GM10248 (cell line): ENCODE data around the gene RPRML.

Experiments used
- CTCF ChIA-PET: fragments of 300-600 bp; sonication (Branson Sonifier 250); formaldehyde crosslinking; extraction: SDS; loops from one replicate; lab custom pipeline; 2021; ENCODE audit warnings: antibody characterized with exemption; lab: Yijun Ruan, JAX
- POLR2A ChIA-PET: fragments of 350-650 bp; sonication (Branson Sonifier 250); formaldehyde crosslinking; extraction: SDS; loops from one replicate; lab custom pipeline; 2020; ENCODE audit warnings: antibody characterized with exemption; lab: Yijun Ruan, JAX
- DNase-seq: peaks from one replicate; pipeline ENCODE4 v3.0.0; 2012; ENCODE audit errors: extremely low spot score
- TF ChIP-seq, protein P1 (sequence below): IDR thresholded peaks from 2 replicates; pipeline ENCODE4 v1.5.1; 2012; ENCODE audit warnings: mild to moderate bottlenecking, low read depth; ENCODE audit errors: extremely low read depth, missing control alignments, control extremely low read depth

Gene RPRML

DNA sequence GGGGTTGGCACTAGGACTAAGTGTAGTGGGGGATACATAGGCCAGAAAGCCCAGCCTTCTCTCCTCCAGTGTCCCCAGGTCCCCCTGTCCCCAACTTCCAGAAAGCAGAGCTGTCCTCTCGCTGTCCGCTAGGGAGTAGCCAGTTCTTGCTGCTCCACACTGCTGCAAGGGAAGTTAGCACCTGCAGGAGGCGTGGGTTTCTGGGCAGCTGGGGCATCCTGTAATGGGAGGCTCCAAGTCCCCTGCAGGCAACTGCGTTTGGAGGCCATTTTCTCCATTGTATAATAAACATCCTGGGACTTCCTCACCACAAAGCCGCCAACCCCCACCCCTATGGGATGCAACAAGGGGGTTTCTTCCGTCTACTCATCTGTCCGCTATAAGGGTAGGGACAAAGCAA, 1.7 kb downstream of the RPRML start:
- ChIA-PET CTCF (no interaction called here), POLR2A (no interaction called here)
- TF ChIP-seq, protein P1, sequence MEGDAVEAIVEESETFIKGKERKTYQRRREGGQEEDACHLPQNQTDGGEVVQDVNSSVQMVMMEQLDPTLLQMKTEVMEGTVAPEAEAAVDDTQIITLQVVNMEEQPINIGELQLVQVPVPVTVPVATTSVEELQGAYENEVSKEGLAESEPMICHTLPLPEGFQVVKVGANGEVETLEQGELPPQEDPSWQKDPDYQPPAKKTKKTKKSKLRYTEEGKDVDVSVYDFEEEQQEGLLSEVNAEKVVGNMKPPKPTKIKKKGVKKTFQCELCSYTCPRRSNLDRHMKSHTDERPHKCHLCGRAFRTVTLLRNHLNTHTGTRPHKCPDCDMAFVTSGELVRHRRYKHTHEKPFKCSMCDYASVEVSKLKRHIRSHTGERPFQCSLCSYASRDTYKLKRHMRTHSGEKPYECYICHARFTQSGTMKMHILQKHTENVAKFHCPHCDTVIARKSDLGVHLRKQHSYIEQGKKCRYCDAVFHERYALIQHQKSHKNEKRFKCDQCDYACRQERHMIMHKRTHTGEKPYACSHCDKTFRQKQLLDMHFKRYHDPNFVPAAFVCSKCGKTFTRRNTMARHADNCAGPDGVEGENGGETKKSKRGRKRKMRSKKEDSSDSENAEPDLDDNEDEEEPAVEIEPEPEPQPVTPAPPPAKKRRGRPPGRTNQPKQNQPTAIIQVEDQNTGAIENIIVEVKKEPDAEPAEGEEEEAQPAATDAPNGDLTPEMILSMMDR = no peak
- no peak for DNase-seq

DNA sequence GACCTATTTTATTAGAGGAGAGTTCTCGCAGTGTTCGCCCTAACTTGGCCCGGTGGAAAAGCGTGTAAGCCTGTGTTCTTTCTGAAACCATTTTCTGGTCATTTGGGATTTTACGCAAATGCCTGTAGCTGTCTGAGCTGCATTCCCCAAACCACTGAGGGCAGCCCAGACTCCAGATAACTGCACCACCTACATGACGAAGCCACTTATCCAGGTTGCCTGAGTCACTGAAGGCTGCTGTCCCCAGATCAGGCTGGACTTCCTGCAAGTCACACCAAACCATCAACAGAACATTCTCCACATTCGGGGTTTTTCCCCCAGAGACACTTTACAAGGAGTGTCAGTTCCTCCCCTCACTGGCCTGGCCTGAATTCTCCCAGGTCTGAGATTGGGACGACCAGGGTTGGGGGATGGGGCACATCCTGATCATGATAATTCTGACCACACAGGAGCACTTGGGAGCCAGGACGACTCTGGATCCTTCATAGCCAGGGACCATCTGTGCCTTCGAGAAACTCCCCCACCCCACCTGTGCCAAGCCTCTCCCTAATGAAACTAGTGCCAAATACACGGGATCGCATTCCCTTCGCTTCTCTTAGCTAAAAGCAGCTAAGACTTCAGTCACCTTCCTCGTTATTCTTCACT, 2.3 kb downstream of the RPRML start:
- POLR2A ChIA-PET = no interaction called here
- TF ChIP-seq, protein P1 = no peak
- no peak for DNase-seq
- CTCF ChIA-PET = no interaction called here

DNA sequence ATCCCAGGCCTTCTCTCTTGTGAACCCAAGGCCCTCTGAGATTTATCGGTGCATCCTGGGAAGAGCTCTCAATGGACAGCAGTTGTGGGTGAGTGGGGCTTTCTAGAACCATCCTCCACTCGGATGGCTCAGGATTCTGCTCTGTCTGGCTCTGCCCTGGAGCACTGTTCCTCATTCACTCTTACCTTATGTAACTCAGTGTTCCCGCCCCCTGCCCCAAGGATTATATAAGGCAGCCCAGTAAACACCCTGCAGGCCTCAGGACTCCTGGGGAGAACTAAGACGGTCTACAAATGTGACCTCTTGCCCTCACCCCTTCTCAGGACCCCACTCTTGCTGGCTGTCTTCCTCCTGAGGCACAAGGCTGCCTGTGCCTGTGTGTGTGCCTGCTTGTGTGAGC, 3.8 kb downstream of the RPRML start:
- no peak for DNase-seq
- ChIA-PET CTCF (no interaction called here), POLR2A (no interaction called here)
- TF ChIP-seq, protein P1 = no peak

DNA sequence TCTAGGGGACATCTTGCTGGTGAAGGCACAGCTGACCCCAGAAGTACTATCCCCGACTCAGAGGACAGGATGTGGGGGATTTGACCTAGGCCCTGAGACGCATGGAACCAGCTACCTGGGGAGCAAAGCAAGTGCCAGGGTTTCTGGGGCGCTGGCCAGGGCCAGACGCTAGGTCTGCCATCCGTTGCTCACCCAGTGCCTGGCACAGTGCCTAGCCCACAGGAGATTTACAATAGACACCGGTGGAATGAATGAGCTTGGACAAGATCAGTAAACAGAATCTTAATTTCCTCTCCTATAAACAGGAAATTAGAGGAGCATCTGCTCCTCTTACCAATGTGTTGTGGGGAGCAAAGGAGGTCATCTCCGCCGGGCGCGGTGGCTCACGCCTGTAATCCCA, 5.0 kb downstream of the RPRML start:
- ChIA-PET POLR2A (no interaction called here), CTCF (no interaction called here)

DNA sequence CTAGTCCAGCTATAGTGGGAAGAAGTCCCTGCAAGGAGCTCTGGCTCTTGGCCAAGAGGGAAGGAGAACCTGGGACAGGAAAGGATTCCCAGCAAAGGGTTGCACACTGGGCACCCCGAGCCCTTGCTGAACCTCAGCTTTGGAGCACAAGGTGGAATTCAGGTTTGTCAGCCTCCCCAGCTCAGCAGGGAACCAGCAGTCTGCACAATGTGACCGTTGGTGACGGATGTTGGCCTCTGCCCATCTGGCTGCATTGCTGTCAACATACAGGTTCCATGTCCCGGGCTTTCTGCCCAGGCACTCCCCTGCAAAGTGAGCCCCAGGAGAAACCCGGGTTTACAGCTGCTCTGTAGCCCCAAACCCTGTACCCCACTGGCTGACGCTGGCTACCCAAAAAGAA, 6.7 kb downstream of the RPRML start:
- POLR2A ChIA-PET = no interaction called here
- no peak for DNase-seq
- CTCF ChIA-PET = interaction anchor here (1.2 kb wide), 1 partner anchor 30 kb away, joined by 3 read pairs; no protein-coding TSS in a partner anchor
- TF ChIP-seq, protein P1 = no peak

More for the DNA sequence above, 5.0 kb downstream of the RPRML start:
- DNase-seq = no peak
- TF ChIP-seq, protein P1 = no peak

DNA sequence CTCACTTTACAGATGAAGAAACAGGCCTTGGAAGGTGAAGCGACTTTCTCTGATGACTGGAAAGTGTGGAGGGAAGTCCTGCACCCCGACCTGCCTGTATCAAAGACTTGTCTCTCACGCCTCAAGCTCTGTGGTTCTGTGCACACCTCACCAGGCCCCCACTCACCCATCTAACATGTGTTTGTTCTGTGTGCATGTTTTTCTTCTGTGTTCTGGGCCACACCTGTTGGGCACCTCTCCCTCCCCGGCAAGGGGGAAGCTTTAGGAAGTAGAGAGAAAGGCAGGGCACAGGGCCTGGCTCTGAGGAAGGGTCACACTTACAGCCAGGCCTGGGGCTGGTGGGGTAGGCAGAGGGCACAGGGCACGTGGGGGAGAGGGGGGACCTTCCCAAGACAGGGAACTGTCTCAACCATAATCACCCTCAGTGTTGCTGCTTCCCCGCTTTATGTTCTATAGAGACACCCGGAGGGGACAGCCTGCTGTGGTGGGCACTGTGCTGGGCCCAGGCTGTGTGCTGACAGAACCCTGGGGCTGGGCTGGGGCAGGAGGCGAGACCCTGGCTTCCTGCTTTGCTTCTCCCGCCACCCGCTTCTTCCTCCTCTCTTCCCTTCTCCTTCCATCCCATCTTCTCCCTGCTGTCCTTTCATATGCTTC, 7.3 kb downstream of the RPRML start:
- CTCF ChIA-PET = interaction anchor here (1.0 to 1.2 kb wide), 2 partner anchors 29 to 30 kb away, joined by 3 to 4 read pairs; no protein-coding TSS in a partner anchor
- POLR2A ChIA-PET = no interaction called here
- DNase-seq = no peak
- TF ChIP-seq, protein P1 = no peak
